Epithelial cell of alveolus of lung (primary cell): ENCODE measurements around the gene DKK2. TPM values are rescaled to one million over a fixed set of nuclear protein-coding genes. Genes with fewer than 3 reads are reported as not detected.

Source experiments
- total RNA-seq: library from RNA; depleted of rRNA; stranded (reverse); fragments of >200 nt; gene quantifications from 2 replicates; pipeline ENCODE4 v1.2.1, GENCODE V29; 2015

DKK2 gene
- 0.16 and 0.52 TPM in 2 replicates for total RNA-seq

GRCh38 chr4:107035819-107036583 is at the start of gene DKK2:
TSS of gene DKK2 (minus strand) at chr4:107036313. CDS start at chr4:107035591, 722 bp downstream.

